IMR-90 (cell line): ENCODE measurements around the gene ZNF44. TPM values are rescaled to one million over a fixed set of nuclear protein-coding genes. Genes with fewer than 3 reads are reported as not detected.

Source experiments
- ATAC-seq: fragments of 200-7000 bp; cut with Tn5 transposase; 2 replicates; pipeline ENCODE4 v1.9.1; 2020; ENCODE audit warnings: low read depth, mild to moderate bottlenecking, moderate library complexity
- BruUV-seq: library from RNA; stranded (reverse); fragments of 400-500 nt; replicated peaks from 2 replicates; lab custom pipeline; 2021; lab: Mats Ljungman, UMichigan
- CTCF ChIA-PET: fragments of 300-600 bp; formaldehyde crosslinking; extraction: SDS; loops from one replicate; lab custom pipeline; 2021; ENCODE audit warnings: antibody characterized with exemption; lab: Yijun Ruan, JAX
- POLR2A ChIA-PET: fragments of 300-600 bp; sonication (Branson Sonifier 250); formaldehyde crosslinking; loops from one replicate; lab custom pipeline; 2022; ENCODE audit warnings: antibody characterized with exemption; ENCODE audit not compliant: unreplicated experiment; lab: Charles Lee
- DNase-seq: peaks from one replicate; pipeline ENCODE4 v3.0.0; 2013
- H2AFZ ChIP-seq: replicated peaks from 2 replicates; pipeline ENCODE3; 2013; ENCODE audit warnings: low read length, mild to moderate bottlenecking; ENCODE audit not compliant: poor library complexity
- H2AK5ac ChIP-seq: 2 replicates; pipeline ENCODE4 v1.6.1; 2013; ENCODE audit warnings: low read depth, low read length, inconsistent platforms
- H2AK9ac ChIP-seq: replicated peaks from 2 replicates; pipeline ENCODE3; 2013; ENCODE audit warnings: mild to moderate bottlenecking, low read depth, low read length, moderate library complexity; ENCODE audit not compliant: poor library complexity
- H2BK120ac ChIP-seq: 2 replicates; pipeline ENCODE4 v1.6.1; 2013; ENCODE audit warnings: low read depth, low read length, inconsistent platforms
- H2BK15ac ChIP-seq: 3 replicates; pipeline ENCODE4 v1.6.1; 2013; ENCODE audit warnings: low read depth, low read length, inconsistent platforms
- H2BK20ac ChIP-seq: 2 replicates; pipeline ENCODE4 v1.6.1; 2013; ENCODE audit warnings: low read depth, mild to moderate bottlenecking, inconsistent platforms, low read length, moderate library complexity
- H2BK5ac ChIP-seq: 2 replicates; pipeline ENCODE4 v1.6.1; 2013; ENCODE audit warnings: mild to moderate bottlenecking, low read depth, low read length, inconsistent platforms; ENCODE audit not compliant: poor library complexity, severe bottlenecking
- H3K14ac ChIP-seq: replicated peaks from 2 replicates; pipeline ENCODE4 v1.6.1; 2013; ENCODE audit warnings: low read depth, low read length, inconsistent platforms
- H3K18ac ChIP-seq: 2 replicates; pipeline ENCODE4 v1.6.1; 2013; ENCODE audit warnings: low read depth, low read length, control low read depth
- H3K23ac ChIP-seq: 2 replicates; pipeline ENCODE4 v1.6.1; 2013; ENCODE audit warnings: low read depth, low read length, inconsistent platforms
- H3K27ac ChIP-seq: 2 replicates; pipeline ENCODE4 v1.5.1; 2013; ENCODE audit warnings: mild to moderate bottlenecking, control low read depth, low read length; ENCODE audit not compliant: insufficient read depth
- H3K27me3 ChIP-seq: 2 replicates; pipeline ENCODE4 v1.6.1; 2013; ENCODE audit warnings: low read length; ENCODE audit not compliant: control insufficient read depth, insufficient read depth
- H3K36me3 ChIP-seq: 2 replicates; pipeline ENCODE4 v1.6.1; 2013; ENCODE audit warnings: low read length, mixed read lengths; ENCODE audit not compliant: control insufficient read depth, insufficient read depth
- H3K4ac ChIP-seq: 2 replicates; pipeline ENCODE4 v1.6.1; 2013; ENCODE audit warnings: low read depth, low read length, inconsistent platforms
- H3K4me1 ChIP-seq: 2 replicates; pipeline ENCODE4 v1.6.1; 2013; ENCODE audit warnings: low read length, mixed read lengths; ENCODE audit not compliant: control insufficient read depth, insufficient read depth
- H3K4me2 ChIP-seq: 2 replicates; pipeline ENCODE4 v1.6.1; 2013; ENCODE audit warnings: low read depth, mild to moderate bottlenecking, control low read depth, low read length, moderate library complexity
- H3K4me3 ChIP-seq: 2 replicates; pipeline ENCODE4 v1.5.1; 2013; ENCODE audit warnings: low read depth, mild to moderate bottlenecking, control low read depth, low read length, moderate library complexity; ENCODE audit not compliant: insufficient read depth
- H3K56ac ChIP-seq: 2 replicates; pipeline ENCODE4 v1.6.1; 2013; ENCODE audit warnings: low read length, inconsistent platforms; ENCODE audit not compliant: insufficient read depth; ENCODE audit errors: extremely low read depth
- H3K79me1 ChIP-seq, 2 experiments: 2 replicates each; pipeline ENCODE4 v1.6.1; 2013; ENCODE audit warnings: low read length in 2 of 2, inconsistent platforms in 1 of 2, low read depth in 1 of 2
- H3K9ac ChIP-seq: 2 replicates; pipeline ENCODE4 v1.6.1; 2013; ENCODE audit warnings: low read depth, low read length, control low read depth
- H3K9me1 ChIP-seq: 2 replicates; pipeline ENCODE4 v1.6.1; 2013; ENCODE audit warnings: low read length, inconsistent platforms; ENCODE audit not compliant: insufficient read depth
- H3K9me3 ChIP-seq: 2 replicates; pipeline ENCODE4 v1.6.1; 2013; ENCODE audit warnings: low read length; ENCODE audit not compliant: control insufficient read depth, insufficient read depth
- H4K20me1 ChIP-seq: 2 replicates; pipeline ENCODE4 v1.6.1; 2013; ENCODE audit warnings: low read length, inconsistent platforms; ENCODE audit not compliant: insufficient read depth
- H4K5ac ChIP-seq: 2 replicates; pipeline ENCODE4 v1.6.1; 2013; ENCODE audit warnings: mild to moderate bottlenecking, low read depth, low read length, control low read depth
- H4K8ac ChIP-seq, 2 experiments: 2 replicates each; pipeline ENCODE4 v1.6.1; 2013; ENCODE audit warnings: low read depth in 2 of 2, low read length in 2 of 2, control low read depth in 1 of 2, inconsistent platforms in 1 of 2
- H4K91ac ChIP-seq: 2 replicates; pipeline ENCODE4 v1.6.1; 2013; ENCODE audit warnings: low read depth, low read length, inconsistent platforms; ENCODE audit not compliant: insufficient read depth
- CEBPB ChIP-seq: IDR thresholded peaks from 2 replicates; pipeline ENCODE4 v1.6.1; 2012; ENCODE audit warnings: low read depth, low read length, improper control_type of control experiment
- RFX5 ChIP-seq: IDR thresholded peaks from 2 replicates; pipeline ENCODE4 v1.8.0; 2012; ENCODE audit warnings: low read depth, mild to moderate bottlenecking, low read length, moderate library complexity
- WGBS, 2 experiments: methylation state at CpG; one replicate each; pipeline versions ENCODE4 v1.1.5 to v1.1.7; 2013; ENCODE audit warnings: missing lambda C conversion rate in 2 of 2; ENCODE audit not compliant: insufficient read length in 1 of 2; ENCODE audit errors: extremely low coverage in 2 of 2; 5-methylcytosine and 5-hydroxymethylcytosine counted together
- dilution Hi-C: fragments of 300-500 bp; cut with HindIII; formaldehyde crosslinking; loops from one replicate; pipeline ENCODE4 v1.14.3; 2018; ENCODE audit warnings: low sequenced_read_pairs; ENCODE audit not compliant: unreplicated experiment
- in situ Hi-C: fragments of 300-500 bp; cut with MboI; formaldehyde crosslinking; loops from 3 replicates; pipeline ENCODE4 v1.14.3; 2019; ENCODE audit warnings: low sequenced_read_pairs, inconsistent platforms, mixed read lengths
- intact Hi-C: fragments of 100-400 bp; cut with micrococcal nuclease; formaldehyde crosslinking; loops from 2 replicates; pipeline ENCODE4 v1.10.0; 2022
- polyA plus RNA-seq, 3 experiments: library from polyadenylated mRNA; depleted of rRNA; stranded (reverse); fragments of >200 nt; gene quantifications; 2 replicates each; pipeline ENCODE4 v1.2.3, GENCODE V29; 2012; ENCODE audit warnings: low replicate concordance in 1 of 3
- total RNA-seq: library from RNA; depleted of rRNA; stranded (reverse); fragments of >200 nt; gene quantifications from 2 replicates; pipeline ENCODE4 v1.2.3, GENCODE V29; 2012

Gene ZNF44
- total and polyA plus RNA-seq, 2 of the 4 experiments (the other 2 are of a cell fraction), result 3.5 to 6.6 TPM

- Histone ChIP-seq H2AFZ (no peak overlapping the region), H3K27me3 (no peaks in the 10 kb centered on the region), H2BK120ac (no peak overlapping the region), H3K14ac (no peak overlapping the region), H2AK9ac (no peak overlapping the region), H3K18ac (no peak overlapping the region), H4K5ac (no peak overlapping the region), H2BK15ac (no peak overlapping the region), H3K9me1 (no peaks in the 10 kb centered on the region), H2BK20ac (no peak overlapping the region), H3K79me1 (peaks cover 10 to 34% of the 10 kb centered on the region in 2 experiments), H3K4me3 (no peak overlapping the region), H3K36me3 (peaks cover 5% of the 10 kb centered on the region; the same call in 1 of the 2 replicates), H3K4me1 (peaks cover 3% of the 10 kb centered on the region), H3K9me3 (peaks cover 2% of the 10 kb centered on the region; the same call in 1 of the 2 replicates), H3K9ac (no peak overlapping the region), H4K91ac (no peak overlapping the region), H4K8ac (no peak overlapping the region), H3K56ac (no peak overlapping the region), H4K20me1 (no peaks in the 10 kb centered on the region), H3K4ac (no peak overlapping the region), H3K27ac (no peak overlapping the region), H3K4me2 (no peak overlapping the region), H3K23ac (no peak overlapping the region), H2BK5ac (no peak overlapping the region), H2AK5ac (no peak overlapping the region)
- 96% methylated on average over 7 of the region's 7 CpGs; no CpG with 5 or more reads in 1 of the 2 experiments for WGBS, 2 experiments
- dilution Hi-C loops, result no loop called here
- intact Hi-C loops, result loop anchor here (5.0 to 10.0 kb wide), 3 partner anchors 43 to 153 kb away; partner anchors contain the start of genes ZNF136, ZNF443 and ZNF563
- ChIA-PET CTCF (no interaction called here), POLR2A (no interaction called here)
- no TSS peak for BruUV-seq
- in situ Hi-C loops, result no loop called here
- no peak for DNase-seq
- TF ChIP-seq CEBPB (no peak), RFX5 (no peak)
- no peak for ATAC-seq
Measured at GRCh38 chr19:12289790-12290065, 5.0 kb downstream of the ZNF44 start.
